Loucy (cell line): ENCODE data around the gene HERC5.

Source experiments
- H2AFZ ChIP-seq: fragments of 200-600 bp; sonication (generic); 2 replicates; pipeline ENCODE4 v1.6.0; 2016; ENCODE audit warnings: antibody characterized with exemption, mild to moderate bottlenecking, low read length, moderate library complexity
- H3F3A ChIP-seq: fragments of 200-600 bp; 2 replicates; pipeline ENCODE4 v1.6.0; 2016; ENCODE audit warnings: antibody characterized with exemption, low read depth, mild to moderate bottlenecking
- H3K27me3 ChIP-seq: fragments of 200-600 bp; sonication (generic); 2 replicates; pipeline ENCODE4 v1.6.1; 2014; ENCODE audit warnings: low read length, mild to moderate bottlenecking; ENCODE audit not compliant: insufficient read depth, poor library complexity, severe bottlenecking
- H3K36me3 ChIP-seq: fragments of 200-600 bp; sonication (generic); 2 replicates; pipeline ENCODE4 v1.6.1; 2016; ENCODE audit warnings: low read length; ENCODE audit not compliant: insufficient read depth
- H3K4me1 ChIP-seq: fragments of 200-600 bp; sonication (generic); 2 replicates; pipeline ENCODE4 v1.5.1; 2014; ENCODE audit warnings: low read length, mild to moderate bottlenecking; ENCODE audit not compliant: insufficient read depth, poor library complexity, severe bottlenecking
- H3K4me2 ChIP-seq: fragments of 200-600 bp; sonication (generic); 2 replicates; pipeline ENCODE4 v1.6.0; 2014; ENCODE audit warnings: antibody characterized with exemption, low read length, low read depth, mild to moderate bottlenecking; ENCODE audit not compliant: poor library complexity, severe bottlenecking
- H3K4me3 ChIP-seq: fragments of 200-600 bp; sonication (generic); 2 replicates; pipeline ENCODE4 v1.5.1; 2014; ENCODE audit warnings: low read length, mild to moderate bottlenecking, mixed read lengths; ENCODE audit not compliant: poor library complexity, severe bottlenecking
- H3K79me2 ChIP-seq: fragments of 200-600 bp; sonication (generic); 2 replicates; pipeline ENCODE4 v1.6.1; 2014; ENCODE audit warnings: low read length; ENCODE audit not compliant: insufficient read depth
- H3K9ac ChIP-seq: fragments of 200-600 bp; sonication (generic); 2 replicates; pipeline ENCODE4 v1.6.0; 2014; ENCODE audit warnings: mild to moderate bottlenecking, low read depth, low read length, moderate library complexity; ENCODE audit not compliant: poor library complexity, severe bottlenecking
- H3K9me2 ChIP-seq: fragments of 200-600 bp; sonication (generic); replicated peaks from 2 replicates; pipeline ENCODE4 v1.6.1; 2016; ENCODE audit warnings: low read depth, low read length, mixed read lengths
- H3K9me3 ChIP-seq: fragments of 200-600 bp; sonication (generic); 2 replicates; pipeline ENCODE4 v1.6.1; 2014; ENCODE audit warnings: mild to moderate bottlenecking, antibody characterized with exemption, low read length, low read depth; ENCODE audit not compliant: insufficient read depth
- H4K20me1 ChIP-seq: fragments of 200-600 bp; sonication (generic); 2 replicates; pipeline ENCODE4 v1.6.0; 2014; ENCODE audit warnings: antibody characterized with exemption, low read length, mild to moderate bottlenecking; ENCODE audit not compliant: insufficient read depth, poor library complexity, severe bottlenecking
- CTCF ChIP-seq: fragments of 200-600 bp; sonication (generic); conservative IDR thresholded peaks from 2 replicates; pipeline ENCODE4 v1.5.1; 2014; ENCODE audit warnings: mild to moderate bottlenecking, antibody characterized with exemption, low read length
- EZH2phosphoT487 ChIP-seq: fragments of 200-600 bp; IDR thresholded peaks from 2 replicates; pipeline ENCODE4 v1.6.1; 2018; ENCODE audit warnings: antibody characterized with exemption, mild to moderate bottlenecking, moderate library complexity, borderline replicate concordance

HERC5 gene

GRCh38 chr4:88497859-88498409 lies 41.0 kb downstream of the HERC5 start:
- Histone ChIP-seq H3K4me2 (no peak overlapping the region), H3K9me2 (no peaks in the 10 kb centered on the region), H4K20me1 (no peaks in the 10 kb centered on the region), H3K36me3 (peaks cover 39% of the 10 kb centered on the region; the same call in 1 of the 2 replicates), H2AFZ (no peak overlapping the region), H3K4me3 (no peak overlapping the region), H3F3A (no peaks in the 10 kb centered on the region), H3K9me3 (no peaks in the 10 kb centered on the region), H3K27me3 (no peaks in the 10 kb centered on the region), H3K9ac (no peak overlapping the region), H3K4me1 (no peaks in the 10 kb centered on the region), H3K79me2 (no peaks in the 10 kb centered on the region)
- TF ChIP-seq CTCF (no peak), EZH2phosphoT487 (no peak)

- TF ChIP-seq CTCF = no peak
- TF ChIP-seq EZH2phosphoT487 = no peak
- H3K4me3 ChIP-seq = no peak overlapping the region
- no peaks in the 10 kb centered on the region for H3K9me3 ChIP-seq
- H3K9ac ChIP-seq = no peak overlapping the region
- H4K20me1 ChIP-seq = no peaks in the 10 kb centered on the region
- no peaks in the 10 kb centered on the region for H3K4me1 ChIP-seq
- no peaks in the 10 kb centered on the region for H3K79me2 ChIP-seq
- no peaks in the 10 kb centered on the region for H3F3A ChIP-seq
- H3K4me2 ChIP-seq = no peak overlapping the region
- H3K9me2 ChIP-seq = no peaks in the 10 kb centered on the region
- no peak overlapping the region for H2AFZ ChIP-seq
- H3K27me3 ChIP-seq = no peaks in the 10 kb centered on the region
- peaks cover 15% of the 10 kb centered on the region; the same call in 1 of the 2 replicates for H3K36me3 ChIP-seq
Measured at GRCh38 chr4:88503344-88503743, 46.4 kb downstream of the HERC5 start.

GRCh38 chr4:88511236-88511635 lies 54.3 kb downstream of the HERC5 start:
- H3K9me3 ChIP-seq = no peaks in the 10 kb centered on the region
- H3K9me2 ChIP-seq = no peaks in the 10 kb centered on the region
- H3K4me3 ChIP-seq = no peak overlapping the region
- no peaks in the 10 kb centered on the region; the same call in 1 of the 2 replicates for H3K36me3 ChIP-seq
- H3K9ac ChIP-seq = no peak overlapping the region
- H2AFZ ChIP-seq = no peak overlapping the region
- H3K4me2 ChIP-seq = no peak overlapping the region
- TF ChIP-seq CTCF = no peak
- no peak for TF ChIP-seq EZH2phosphoT487
- no peaks in the 10 kb centered on the region for H3K4me1 ChIP-seq
- no peaks in the 10 kb centered on the region for H3F3A ChIP-seq
- H4K20me1 ChIP-seq = no peaks in the 10 kb centered on the region
- no peaks in the 10 kb centered on the region for H3K27me3 ChIP-seq
- H3K79me2 ChIP-seq = no peaks in the 10 kb centered on the region
